Measurements from ENCODE around the gene HELZ.

GRCh38 chr17:67111327-67111726 lies 133.7 kb downstream of the HELZ start:
- no peak for TF ChIP-seq CTCF (conservative IDR thresholded peaks at IDR 0.05 in 1 of 2, IDR thresholded peaks at IDR 0.05 in 1 of 2; ENCODE audit: extremely low read depth in 1 of 2, insufficient read depth in 1 of 2, low read depth in 1 of 2, low read length in 2 of 2)
- TF ChIP-seq EZH2 (IDR thresholded peaks at IDR 0.05; ENCODE audit: borderline replicate concordance, low read length) = no peak

All from mammary epithelial cell (primary cell).